GM12801 (cell line): ENCODE data around the gene DNAAF9.

ENCODE experiments used
- TF ChIP-seq, protein P1 (sequence below): IDR thresholded peaks from one replicate; pipeline ENCODE4 v1.5.1; 2011; ENCODE audit warnings: control low read depth; ENCODE audit not compliant: insufficient read length; ENCODE audit errors: extremely low read depth

The DNAAF9 gene

DNA sequence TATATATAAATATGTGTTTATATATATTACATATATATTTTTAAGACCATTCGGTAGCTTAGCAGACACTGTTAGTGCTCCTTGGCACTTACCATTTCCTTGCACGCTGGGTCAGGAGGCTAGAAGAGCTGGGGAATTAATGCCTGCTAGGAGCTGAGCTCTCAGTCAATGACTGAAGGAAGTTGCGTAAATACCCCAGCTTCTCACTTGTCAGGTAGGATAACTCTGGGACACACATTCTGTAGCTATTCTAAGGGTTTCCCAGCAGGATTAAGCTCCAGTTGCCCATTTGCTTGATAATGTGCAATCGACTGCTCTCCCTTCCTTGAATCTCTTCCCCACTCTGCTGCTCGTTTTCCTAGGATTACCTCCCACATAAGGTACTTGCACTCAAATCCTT lies 15.7 kb upstream of the DNAAF9 start:
- TF ChIP-seq, protein P1, sequence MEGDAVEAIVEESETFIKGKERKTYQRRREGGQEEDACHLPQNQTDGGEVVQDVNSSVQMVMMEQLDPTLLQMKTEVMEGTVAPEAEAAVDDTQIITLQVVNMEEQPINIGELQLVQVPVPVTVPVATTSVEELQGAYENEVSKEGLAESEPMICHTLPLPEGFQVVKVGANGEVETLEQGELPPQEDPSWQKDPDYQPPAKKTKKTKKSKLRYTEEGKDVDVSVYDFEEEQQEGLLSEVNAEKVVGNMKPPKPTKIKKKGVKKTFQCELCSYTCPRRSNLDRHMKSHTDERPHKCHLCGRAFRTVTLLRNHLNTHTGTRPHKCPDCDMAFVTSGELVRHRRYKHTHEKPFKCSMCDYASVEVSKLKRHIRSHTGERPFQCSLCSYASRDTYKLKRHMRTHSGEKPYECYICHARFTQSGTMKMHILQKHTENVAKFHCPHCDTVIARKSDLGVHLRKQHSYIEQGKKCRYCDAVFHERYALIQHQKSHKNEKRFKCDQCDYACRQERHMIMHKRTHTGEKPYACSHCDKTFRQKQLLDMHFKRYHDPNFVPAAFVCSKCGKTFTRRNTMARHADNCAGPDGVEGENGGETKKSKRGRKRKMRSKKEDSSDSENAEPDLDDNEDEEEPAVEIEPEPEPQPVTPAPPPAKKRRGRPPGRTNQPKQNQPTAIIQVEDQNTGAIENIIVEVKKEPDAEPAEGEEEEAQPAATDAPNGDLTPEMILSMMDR: no peak

DNA sequence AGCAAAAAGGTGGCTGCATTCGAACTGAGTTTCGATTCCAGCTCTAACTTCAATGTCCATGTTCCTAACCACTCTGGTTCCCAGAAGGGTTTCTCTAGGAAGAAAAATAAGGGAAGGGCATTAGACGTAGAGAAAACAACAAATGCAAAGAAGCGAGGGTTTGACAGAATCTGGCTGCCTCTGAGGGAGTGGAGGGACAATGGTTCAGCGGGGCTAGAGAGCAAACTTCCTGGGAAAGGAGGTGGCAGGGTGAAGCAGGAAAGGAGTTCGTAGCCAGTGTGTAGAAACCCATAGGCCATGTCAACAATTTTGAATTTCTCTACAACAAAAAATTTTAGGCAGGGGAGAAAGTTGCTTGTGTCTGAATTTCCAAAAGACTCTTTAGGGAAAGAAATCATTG lies 14.5 kb upstream of the DNAAF9 start:
- TF ChIP-seq, protein P1: no peak

GRCh38 chr20:3420211-3420707 lies 12.8 kb upstream of the DNAAF9 start:
- TF ChIP-seq, protein P1: no peak

GRCh38 chr20:3414122-3414521 lies 6.7 kb upstream of the DNAAF9 start:
- TF ChIP-seq, protein P1: no peak

DNA sequence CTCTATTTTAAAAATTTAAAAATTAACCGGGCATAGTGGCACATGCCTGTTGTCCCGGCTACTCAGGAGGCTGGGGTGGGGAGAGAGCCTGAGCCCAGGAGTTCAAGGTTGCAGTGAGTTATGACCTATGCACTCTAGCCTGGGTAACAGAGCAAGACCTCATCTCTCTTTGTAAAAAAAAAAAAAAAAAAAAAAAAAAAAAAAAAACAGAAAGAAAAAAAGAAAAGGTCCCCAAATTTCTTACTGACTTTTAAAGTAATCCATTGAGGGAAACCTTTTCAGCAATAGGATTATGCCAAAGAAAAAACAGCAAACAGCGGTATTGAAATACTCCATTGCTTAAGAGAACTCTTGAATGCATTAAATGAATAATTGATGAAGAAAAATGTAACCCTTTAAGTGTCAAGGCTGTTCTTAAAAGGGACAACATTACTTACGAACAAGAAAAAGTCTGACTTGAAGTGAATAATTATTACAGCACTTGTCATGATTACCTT lies 6.0 kb upstream of the DNAAF9 start:
- TF ChIP-seq, protein P1: no peak

DNA sequence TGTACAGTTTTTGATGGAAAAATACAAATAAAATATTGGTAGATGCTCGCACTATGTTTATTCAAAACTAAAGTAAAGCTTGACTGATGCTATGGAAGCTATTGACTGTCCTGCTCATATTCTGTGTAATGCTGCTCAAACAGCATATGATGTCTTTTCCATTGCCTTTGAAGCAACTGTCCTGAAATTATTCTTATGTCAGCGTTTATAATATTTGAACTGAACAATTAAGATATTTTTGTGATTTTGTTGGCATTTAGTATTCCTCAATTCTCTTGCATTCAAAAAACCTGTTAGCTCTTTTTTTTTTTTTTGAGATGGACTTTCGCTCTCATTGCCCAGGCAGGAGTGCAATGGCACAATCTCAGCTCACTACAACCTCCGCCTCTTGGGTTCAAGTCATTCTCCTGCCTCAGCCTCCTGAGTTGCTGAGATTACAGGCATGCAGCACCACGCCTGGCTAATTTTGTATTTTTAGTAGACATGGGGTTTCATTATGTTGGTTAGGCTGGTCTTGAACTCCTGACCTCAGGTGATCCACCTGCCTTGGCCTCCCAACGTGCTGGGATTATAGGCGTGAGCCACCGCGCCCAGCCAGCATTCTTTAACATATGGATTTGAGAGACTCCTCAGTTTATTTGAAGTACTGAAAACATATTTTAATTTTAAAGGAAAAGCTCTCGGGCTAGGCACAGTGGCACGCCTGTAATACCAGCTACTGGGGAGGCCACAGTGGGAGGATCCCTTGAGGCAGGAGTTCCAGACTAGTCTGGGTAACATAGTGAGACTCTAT lies 5.3 kb upstream of the DNAAF9 start:
- TF ChIP-seq, protein P1: no peak

DNA sequence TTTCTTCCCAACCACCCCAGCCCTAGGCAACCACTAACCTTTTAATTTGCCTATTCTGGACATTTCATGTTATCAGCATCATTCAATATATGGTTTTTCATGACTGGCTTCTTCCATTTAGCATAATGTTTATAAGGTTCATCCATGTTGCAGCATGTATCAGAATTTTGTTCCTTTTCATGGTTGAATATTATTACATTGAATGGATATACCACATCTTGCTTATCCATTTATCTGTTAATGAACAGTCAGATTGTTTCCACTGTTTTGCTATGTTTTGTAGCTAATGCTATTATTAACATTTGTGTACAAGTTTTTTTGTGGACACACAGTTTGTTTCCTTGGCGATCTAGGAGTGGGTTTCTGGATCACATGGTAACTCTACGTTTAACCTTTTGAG lies 3.0 kb upstream of the DNAAF9 start:
- TF ChIP-seq, protein P1: no peak
